ENCODE data around the gene METTL8.

The METTL8 gene

GRCh38 chr2:171391532-171391931 is 42.3 kb downstream of the METTL8 start:
- Histone ChIP-seq H3K4me2 (ENCODE audit: insufficient read depth, low read length) (no peak overlapping the region), H2AFZ (ENCODE audit: low read depth, low read length) (no peak overlapping the region), H3K27me3 (ENCODE audit: insufficient read depth, low read length, poor library complexity) (no peaks in the 10 kb centered on the region), H3K36me3 (ENCODE audit: insufficient read depth, low read length) (0 out of 2 replicates have a peak, but pooled peaks cover 3% of the 10 kb centered on the region), H3K79me2 (ENCODE audit: insufficient read depth, low read length) (no peaks in the 10 kb centered on the region), H3K4me3 (ENCODE audit: low read depth in 1 of 2, low read length in 2 of 2) (no peak overlapping the region), H4K20me1 (ENCODE audit: insufficient read depth, low read length) (no peaks in the 10 kb centered on the region; the same call in 1 of the 2 replicates), H3K9ac (ENCODE audit: low read depth, low read length) (no peak overlapping the region), H3K4me1 (ENCODE audit: insufficient read depth, low read length) (no peaks in the 10 kb centered on the region), H3K9me3 (ENCODE audit: insufficient read depth, low read length, severe bottlenecking) (no peaks in the 10 kb centered on the region), H3K27ac (ENCODE audit: low read length) (no peak overlapping the region)
- DNase-seq = no peak
- TF ChIP-seq CTCF (IDR thresholded peaks at IDR 0.05; ENCODE audit: borderline replicate concordance, extremely low read depth, low read length, poor library complexity, severe bottlenecking) = no peak
- TF ChIP-seq EZH2 (IDR thresholded peaks at IDR 0.05; ENCODE audit: borderline replicate concordance, low read depth, low read length, severe bottlenecking) = no peak
- ATAC-seq (ENCODE audit: insufficient read depth, low read depth) = no peak

DNA sequence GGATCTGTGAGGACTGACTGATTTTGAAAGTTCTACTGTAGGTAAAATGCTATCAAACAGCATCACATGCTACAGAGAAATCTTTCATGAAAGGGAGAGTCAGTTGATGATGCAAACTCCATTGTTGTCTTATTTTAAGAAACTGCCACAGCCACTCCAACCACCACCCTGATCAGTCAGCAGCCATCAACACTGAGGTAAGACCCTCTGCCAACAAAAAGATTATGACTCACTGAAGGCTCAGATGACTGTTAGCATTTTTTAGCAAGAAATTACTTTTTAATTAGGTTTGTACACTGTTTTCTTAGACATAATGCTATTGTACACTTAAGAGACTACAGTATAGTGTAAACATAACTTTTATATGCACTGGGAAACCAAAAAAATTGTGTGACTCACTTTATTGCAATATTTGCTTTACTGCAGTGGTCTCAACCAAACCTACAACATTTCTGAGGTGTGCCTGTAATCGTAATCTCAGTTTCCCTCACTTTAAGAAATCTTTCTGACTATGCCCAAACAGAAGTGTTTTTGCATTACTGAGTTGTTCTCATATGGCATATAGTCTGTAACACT is 42.8 kb downstream of the METTL8 start:
- H2AFZ ChIP-seq (ENCODE audit: low read depth, low read length) = no peak overlapping the region
- no peaks in the 10 kb centered on the region; the same call in 1 of the 2 replicates for H4K20me1 ChIP-seq (ENCODE audit: insufficient read depth, low read length)
- no peak overlapping the region for H3K9ac ChIP-seq (ENCODE audit: low read depth, low read length)
- H3K36me3 ChIP-seq (ENCODE audit: insufficient read depth, low read length) = 0 out of 2 replicates have a peak, but pooled peaks cover 3% of the 10 kb centered on the region
- no peaks in the 10 kb centered on the region for H3K4me1 ChIP-seq (ENCODE audit: insufficient read depth, low read length)
- no peaks in the 10 kb centered on the region for H3K27me3 ChIP-seq (ENCODE audit: insufficient read depth, low read length, poor library complexity)
- no peak overlapping the region for H3K4me3 ChIP-seq (ENCODE audit: low read depth in 1 of 2, low read length in 2 of 2)
- H3K9me3 ChIP-seq (ENCODE audit: insufficient read depth, low read length, severe bottlenecking) = no peaks in the 10 kb centered on the region
- ATAC-seq (ENCODE audit: insufficient read depth, low read depth) = no peak
- no peaks in the 10 kb centered on the region for H3K79me2 ChIP-seq (ENCODE audit: insufficient read depth, low read length)
- no peak for TF ChIP-seq CTCF (IDR thresholded peaks at IDR 0.05; ENCODE audit: borderline replicate concordance, extremely low read depth, low read length, poor library complexity, severe bottlenecking)
- no peak for TF ChIP-seq EZH2 (IDR thresholded peaks at IDR 0.05; ENCODE audit: borderline replicate concordance, low read depth, low read length, severe bottlenecking)
- H3K4me2 ChIP-seq (ENCODE audit: insufficient read depth, low read length) = no peak overlapping the region
- no peak for DNase-seq
- H3K27ac ChIP-seq (ENCODE audit: low read length) = no peak overlapping the region

DNA sequence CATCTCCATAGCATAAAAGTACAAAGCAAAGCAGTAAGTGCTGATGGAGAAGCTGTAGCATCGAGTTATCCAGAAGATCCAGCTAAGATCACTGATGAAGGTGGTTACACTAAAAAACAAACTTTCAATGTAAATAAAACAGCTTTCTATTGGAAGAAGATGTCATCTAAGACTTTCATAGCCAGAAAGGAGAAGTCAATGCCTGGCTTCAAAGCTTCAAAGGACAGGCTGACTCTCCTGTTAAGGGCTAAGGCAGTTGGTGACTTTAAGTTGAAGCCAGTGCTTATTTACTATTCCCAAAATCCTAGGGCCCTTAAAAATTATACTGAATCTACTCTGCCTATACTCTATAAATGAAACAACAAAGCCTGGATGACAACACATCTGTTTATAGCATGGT is 44.0 kb downstream of the METTL8 start:
- Histone ChIP-seq H4K20me1 (ENCODE audit: insufficient read depth, low read length) (no peaks in the 10 kb centered on the region; the same call in 1 of the 2 replicates), H3K9ac (ENCODE audit: low read depth, low read length) (no peak overlapping the region), H2AFZ (ENCODE audit: low read depth, low read length) (no peak overlapping the region), H3K9me3 (ENCODE audit: insufficient read depth, low read length, severe bottlenecking) (no peaks in the 10 kb centered on the region), H3K27ac (ENCODE audit: low read length) (no peak overlapping the region), H3K27me3 (ENCODE audit: insufficient read depth, low read length, poor library complexity) (no peaks in the 10 kb centered on the region), H3K4me1 (ENCODE audit: insufficient read depth, low read length) (no peaks in the 10 kb centered on the region), H3K79me2 (ENCODE audit: insufficient read depth, low read length) (no peaks in the 10 kb centered on the region), H3K4me3 (ENCODE audit: low read depth in 1 of 2, low read length in 2 of 2) (no peak overlapping the region), H3K36me3 (ENCODE audit: insufficient read depth, low read length) (0 out of 2 replicates have a peak, but pooled peaks cover 3% of the 10 kb centered on the region), H3K4me2 (ENCODE audit: insufficient read depth, low read length) (no peak overlapping the region)
- no peak for ATAC-seq (ENCODE audit: insufficient read depth, low read depth)
- no peak for TF ChIP-seq CTCF (IDR thresholded peaks at IDR 0.05; ENCODE audit: borderline replicate concordance, extremely low read depth, low read length, poor library complexity, severe bottlenecking)
- no peak for TF ChIP-seq EZH2 (IDR thresholded peaks at IDR 0.05; ENCODE audit: borderline replicate concordance, low read depth, low read length, severe bottlenecking)
- no peak for DNase-seq

Measured in DND-41 (cell line).